ENCODE measurements around the gene KIF6.
"Not testable (repeated sequence)": the region's sequence is repeated elsewhere in the genome, so short reads cannot be mapped to it uniquely, and the experiment has no call there.

The KIF6 gene

DNA sequence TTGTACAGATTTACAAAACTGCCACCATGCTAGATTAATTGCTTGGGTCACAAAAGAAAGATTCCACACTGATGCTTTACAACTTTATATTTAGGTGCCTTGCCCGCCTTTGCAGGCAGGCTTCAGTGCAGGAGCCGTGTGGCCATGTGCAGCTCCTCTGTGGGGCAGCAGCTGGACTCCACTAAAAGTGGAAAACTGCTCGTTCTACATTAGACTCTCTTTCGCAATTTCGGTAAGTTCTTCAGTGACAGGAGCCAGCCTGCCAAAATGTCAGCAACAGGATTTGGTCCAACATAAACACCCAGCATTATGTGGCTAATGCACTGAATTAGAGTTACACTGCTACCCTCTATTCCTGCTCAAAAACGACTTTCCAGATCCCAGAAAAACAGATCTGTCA lies 228.3 kb downstream of the KIF6 start:
- no peak for DNase-seq (ENCODE audit: low spot score)

- no peak for DNase-seq (ENCODE audit: low spot score)
Observed at GRCh38 chr6:39496456-39496855, 228.8 kb downstream of the KIF6 start.

DNA sequence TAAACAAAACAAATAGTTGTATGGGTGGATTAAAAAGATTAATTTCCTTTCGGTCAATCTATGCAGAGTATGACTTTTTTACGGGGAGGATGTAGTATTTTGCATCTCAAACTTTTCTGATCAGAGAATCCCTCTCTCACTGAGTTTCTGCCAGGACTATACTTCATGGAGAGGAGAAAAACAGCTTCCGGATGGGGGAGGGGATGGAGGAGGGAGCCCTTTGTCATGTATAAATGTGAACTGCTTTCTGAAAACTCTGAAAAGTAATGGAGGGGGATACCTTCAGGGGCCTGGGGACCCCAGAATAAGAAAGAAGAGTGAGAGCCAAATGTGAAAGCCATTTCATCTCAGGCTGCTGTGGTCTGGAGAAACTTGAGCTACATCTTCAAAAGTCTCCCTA lies 229.6 kb downstream of the KIF6 start:
- no peak for DNase-seq (ENCODE audit: low spot score)

GRCh38 chr6:39494998-39495397 lies 230.2 kb downstream of the KIF6 start:
- DNase-seq (ENCODE audit: low spot score), result no peak

DNA sequence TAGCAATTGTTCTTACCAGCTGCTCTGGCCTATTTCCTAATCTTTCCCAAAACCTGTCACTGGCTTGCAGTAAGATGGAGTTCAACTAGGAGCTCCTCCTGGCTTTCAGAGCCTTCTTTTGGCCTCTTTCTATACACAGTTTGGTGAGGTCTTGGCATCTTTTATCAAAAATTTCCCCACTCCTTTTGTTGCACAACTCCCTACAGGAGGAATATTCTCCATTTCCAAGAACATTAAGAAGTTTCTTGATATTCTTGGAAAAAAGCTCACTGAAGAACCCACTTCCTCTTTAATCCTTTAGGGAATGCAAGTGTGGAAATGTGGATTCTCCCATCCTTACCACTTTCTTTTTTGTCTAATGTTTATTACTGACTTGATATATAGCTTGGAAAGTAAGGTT lies 231.4 kb downstream of the KIF6 start:
- no peak for DNase-seq (ENCODE audit: low spot score)

GRCh38 chr6:39493174-39493573 lies 232.0 kb downstream of the KIF6 start:
- no peak for DNase-seq (ENCODE audit: low spot score)

DNA sequence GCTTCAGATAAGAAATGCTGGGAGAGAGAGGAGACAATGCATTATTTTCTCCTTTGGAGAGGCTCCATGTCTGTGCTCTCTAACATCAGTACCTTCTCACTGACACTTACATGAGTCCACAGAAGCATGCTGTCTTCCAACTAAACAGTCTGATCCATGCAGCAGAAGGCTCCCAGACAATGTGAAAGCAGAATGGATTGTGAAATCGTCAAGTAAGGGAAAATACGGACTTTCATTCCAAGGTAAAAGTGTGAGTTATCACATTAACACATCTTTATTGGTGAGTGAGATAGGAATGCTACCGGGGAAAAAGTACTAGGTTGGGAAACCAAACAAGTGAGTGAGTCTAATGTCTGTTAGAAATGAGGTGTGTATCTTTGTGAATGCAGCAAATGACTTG lies 235.1 kb downstream of the KIF6 start:
- DNase-seq (ENCODE audit: low spot score), result no peak

DNA sequence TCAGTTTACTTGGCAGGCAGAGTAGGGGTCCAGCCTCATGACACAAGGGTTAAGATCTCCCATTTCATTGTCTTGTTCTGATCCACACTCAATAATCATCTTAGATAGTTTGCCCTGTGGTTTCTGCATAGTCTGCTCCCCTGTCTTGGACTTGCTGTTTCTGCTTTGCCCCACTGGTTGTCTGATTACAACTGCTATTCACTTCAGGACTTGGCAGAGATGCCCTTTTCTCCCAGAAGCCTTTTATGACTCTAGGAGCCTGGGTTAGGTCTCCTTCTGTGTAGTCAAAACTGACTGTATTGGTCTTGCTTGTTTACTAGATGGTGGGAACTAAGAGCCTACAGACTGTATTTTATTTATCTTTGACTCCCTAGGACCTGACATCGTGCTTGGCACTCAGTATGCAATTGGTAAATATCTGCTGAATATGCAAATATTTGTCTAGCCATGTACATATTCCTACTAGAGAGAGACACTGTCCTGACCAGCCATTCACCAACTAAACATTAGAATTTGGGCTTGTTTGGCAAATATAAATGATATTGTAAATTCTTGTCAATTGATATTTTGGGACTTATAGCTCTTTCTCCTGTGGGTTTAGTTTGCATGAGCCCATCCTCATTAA lies 236.8 kb downstream of the KIF6 start:
- DNase-seq (ENCODE audit: low spot score), result no peak

- DNase-seq (ENCODE audit: low spot score), result no peak
Observed at GRCh38 chr6:39484276-39484675, 240.9 kb downstream of the KIF6 start.

GRCh38 chr6:39479819-39480218 lies 245.4 kb downstream of the KIF6 start:
- not testable (repeated sequence) for DNase-seq (ENCODE audit: low spot score)

DNA sequence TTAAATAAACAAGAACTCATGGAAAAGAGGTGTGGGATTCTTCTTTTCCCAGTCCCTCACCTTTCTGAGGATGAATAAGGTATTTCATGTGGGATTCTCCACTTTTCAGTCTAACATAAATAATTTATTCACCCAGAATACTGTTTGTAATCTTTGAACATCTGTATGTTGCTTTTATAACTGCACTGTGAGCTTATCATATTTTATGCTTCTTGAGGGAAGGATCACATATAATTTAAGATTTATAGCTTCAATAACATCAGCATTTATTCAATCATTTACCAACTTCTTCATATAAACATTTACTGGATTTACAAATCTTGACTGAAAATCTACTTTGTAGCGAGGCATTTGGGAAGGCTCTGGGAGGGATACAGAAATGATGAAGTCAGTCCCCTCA lies 248.5 kb downstream of the KIF6 start:
- no peak for DNase-seq (ENCODE audit: low spot score)

- no peak for DNase-seq (ENCODE audit: low spot score)
Observed at GRCh38 chr6:39476151-39476550, 249.1 kb downstream of the KIF6 start.

- no peak for DNase-seq (ENCODE audit: low spot score)
Observed at GRCh38 chr6:39471954-39472659, 253.1 kb downstream of the KIF6 start.

DNA sequence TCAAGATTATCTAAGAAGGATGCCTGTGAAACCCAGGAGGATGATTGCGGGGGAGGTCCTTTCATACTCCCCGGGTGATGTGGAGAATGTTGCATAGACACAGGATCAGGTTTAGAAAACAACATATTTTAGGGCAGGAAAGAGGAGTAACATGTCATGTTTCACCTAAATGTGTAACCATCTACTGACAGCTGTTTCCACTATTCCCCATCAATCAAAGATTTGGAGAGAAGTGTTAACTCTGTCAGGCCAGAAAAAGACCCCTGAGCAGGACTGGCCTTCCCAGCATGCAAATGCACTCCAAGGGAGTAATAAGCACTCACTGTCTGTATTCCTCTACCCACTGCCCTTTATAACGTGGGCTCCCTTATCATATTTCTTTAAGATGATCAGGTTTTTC lies 254.7 kb downstream of the KIF6 start:
- no peak for DNase-seq (ENCODE audit: low spot score)

DNA sequence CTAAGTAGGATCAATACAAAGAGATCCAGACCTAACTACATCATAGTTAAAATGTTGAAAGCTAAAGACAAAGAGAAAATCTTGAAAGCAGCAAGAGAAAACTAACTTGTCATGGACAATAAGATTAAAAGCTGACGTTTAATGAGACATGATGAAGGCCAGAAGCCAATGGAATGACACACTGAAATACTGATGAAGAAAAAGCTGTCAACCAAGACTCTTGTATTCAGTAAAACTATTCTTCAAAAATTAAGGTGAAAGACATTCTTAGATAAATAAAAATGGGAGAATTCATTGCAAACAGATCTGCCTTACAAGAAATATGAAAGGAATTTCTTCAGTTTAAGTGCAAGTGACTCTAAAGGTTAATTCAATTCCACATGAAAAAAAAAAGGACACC lies 256.8 kb downstream of the KIF6 start:
- DNase-seq (ENCODE audit: low spot score), result no peak

- no peak for DNase-seq (ENCODE audit: low spot score)
Observed at GRCh38 chr6:39466631-39467030, 258.6 kb downstream of the KIF6 start.

DNA sequence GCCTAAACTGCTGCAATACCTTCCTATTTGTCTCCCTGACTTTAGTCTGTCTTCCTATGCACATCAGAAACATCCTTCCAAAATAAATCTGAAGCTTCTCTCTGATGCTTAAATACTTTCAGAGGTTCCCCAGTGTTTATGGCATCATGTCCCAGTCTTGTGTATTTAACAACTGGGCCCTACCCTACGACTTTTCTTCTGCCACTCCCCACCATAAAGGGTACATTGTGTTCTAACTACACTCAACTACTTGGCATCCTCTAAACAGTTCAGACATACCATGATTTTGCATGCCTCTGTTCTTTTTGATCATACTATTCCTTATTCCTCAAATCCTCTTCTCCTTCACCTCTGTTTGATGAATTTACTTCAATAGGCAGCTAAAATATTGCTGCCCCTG lies 259.7 kb downstream of the KIF6 start:
- DNase-seq (ENCODE audit: low spot score), result no peak

GRCh38 chr6:39464067-39464466 lies 261.1 kb downstream of the KIF6 start:
- no peak for DNase-seq (ENCODE audit: low spot score)

GRCh38 chr6:39453956-39454524 lies 271.2 kb downstream of the KIF6 start:
- no peak for DNase-seq (ENCODE audit: low spot score)

- DNase-seq (ENCODE audit: low spot score), result no peak
Observed at GRCh38 chr6:39453241-39453640, 272.0 kb downstream of the KIF6 start.

- no peak for DNase-seq (ENCODE audit: low spot score)
Observed at GRCh38 chr6:39452306-39453145, 272.7 kb downstream of the KIF6 start.

GRCh38 chr6:39451831-39452230 lies 273.4 kb downstream of the KIF6 start:
- no peak for DNase-seq (ENCODE audit: low spot score)

DNA sequence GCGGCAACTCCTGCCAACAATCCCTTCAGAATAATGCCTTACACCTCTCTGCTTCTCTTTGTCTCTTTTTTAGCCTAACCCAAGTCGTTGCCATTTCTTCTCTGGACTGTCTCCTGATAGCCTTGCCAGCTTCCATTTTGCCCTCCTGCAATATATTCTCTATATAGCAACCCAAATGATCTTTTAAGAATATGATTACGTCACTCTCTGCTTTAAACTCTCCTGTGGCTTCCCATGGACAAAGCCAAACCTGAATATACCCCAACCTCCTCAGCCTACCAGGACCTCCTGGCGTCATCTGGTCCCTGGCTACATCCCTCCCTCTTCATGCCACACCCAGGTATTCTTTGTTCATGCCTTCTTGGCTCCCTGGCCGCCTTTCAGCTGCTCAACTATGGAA lies 276.2 kb downstream of the KIF6 start:
- no peak for DNase-seq (ENCODE audit: low spot score)
